Stimulated activated CD8-positive, alpha-beta memory T cell treated with anti-CD3 and anti-CD28 coated beads, Interleukin-15, amount 100 ng/mL, for 4 hours (primary cell): Measurements from ENCODE around the gene CACNB2.

Experiments used
- DNase-seq, 2 donors: peaks; one replicate each; pipeline ENCODE4 v3.0.0-alpha.2; 2020; ENCODE audit warnings: low read depth in 2 of 2

The CACNB2 gene

GRCh38 chr10:18140149-18140956, at the start of gene CACNB2:
TSS of gene CACNB2 (plus strand) at chr10:18140424.
- DNase-seq = no peak

GRCh38 chr10:18094332-18094731, 45.9 kb upstream of the CACNB2 start:
- DNase-seq = no peak

GRCh38 chr10:18094793-18095192, 45.4 kb upstream of the CACNB2 start:
- no peak for DNase-seq

- DNase-seq = no peak
Observed at GRCh38 chr10:18097524-18097923, 42.7 kb upstream of the CACNB2 start.

GRCh38 chr10:18098201-18098600, 42.0 kb upstream of the CACNB2 start:
- DNase-seq = no peak

GRCh38 chr10:18099415-18099814, 40.8 kb upstream of the CACNB2 start:
- no peak for DNase-seq

- DNase-seq = no peak
Observed at GRCh38 chr10:18100669-18101068, 39.6 kb upstream of the CACNB2 start.

- DNase-seq = no peak
Observed at GRCh38 chr10:18102404-18102803, 37.8 kb upstream of the CACNB2 start.

- no peak for DNase-seq
Observed at GRCh38 chr10:18104223-18104872, 35.9 kb upstream of the CACNB2 start.

GRCh38 chr10:18109341-18109870, 30.8 kb upstream of the CACNB2 start:
- no peak for DNase-seq

GRCh38 chr10:18113881-18114280, 26.3 kb upstream of the CACNB2 start:
- no peak for DNase-seq

- DNase-seq = no peak
Observed at GRCh38 chr10:18117276-18117675, 22.9 kb upstream of the CACNB2 start.

- DNase-seq = no peak
Observed at GRCh38 chr10:18122753-18123152, 17.5 kb upstream of the CACNB2 start.

- no peak for DNase-seq
Observed at GRCh38 chr10:18133046-18133445, 7.2 kb upstream of the CACNB2 start.

- no peak for DNase-seq
Observed at GRCh38 chr10:18134509-18134908, 5.7 kb upstream of the CACNB2 start.

GRCh38 chr10:18134921-18135320, 5.3 kb upstream of the CACNB2 start:
- no peak for DNase-seq

GRCh38 chr10:18136073-18136791, 4.0 kb upstream of the CACNB2 start:
- DNase-seq = no peak

- no peak for DNase-seq
Observed at GRCh38 chr10:18137111-18137510, 3.1 kb upstream of the CACNB2 start.

- no peak for DNase-seq
Observed at GRCh38 chr10:18140957-18141845, 977 bp downstream of the CACNB2 start.

- DNase-seq = no peak
Observed at GRCh38 chr10:18142151-18142550, 1.9 kb downstream of the CACNB2 start.

GRCh38 chr10:18144396-18144795, 4.2 kb downstream of the CACNB2 start:
- no peak for DNase-seq
